Measurements from ENCODE around the gene CPNE8.

GRCh38 chr12:38884666-38885065, 20.7 kb downstream of the CPNE8 start:
- TF ChIP-seq CTCF (IDR thresholded peaks at IDR 0.05) (no peak), POLR2A (IDR thresholded peaks at IDR 0.05) (no peak)

Measured in body of pancreas (tissue), 4 donors.